Measurements from ENCODE around the gene ADRA2B.

ADRA2B gene

GRCh38 chr2:96138179-96139145, 22.1 kb upstream of the ADRA2B start, which contains the start of gene ASTL:
TSS of gene ASTL (minus strand) at chr2:96138502. CDS start at chr2:96138436, 66 bp downstream.
- in situ Hi-C loops (cut with MboI; ENCODE audit: low sequenced_read_pairs), result no loop called here

GRCh38 chr2:96137321-96138178, 21.2 kb upstream of the ADRA2B start:
- in situ Hi-C loops (cut with MboI; ENCODE audit: low sequenced_read_pairs), result no loop called here

- in situ Hi-C loops (cut with MboI; ENCODE audit: low sequenced_read_pairs), result no loop called here
Observed at GRCh38 chr2:96136129-96136720, 19.9 kb upstream of the ADRA2B start.

GRCh38 chr2:96135621-96136020, 19.2 kb upstream of the ADRA2B start:
- in situ Hi-C loops (cut with MboI; ENCODE audit: low sequenced_read_pairs), result no loop called here

GRCh38 chr2:96135171-96135570, 18.8 kb upstream of the ADRA2B start:
- in situ Hi-C loops (cut with MboI; ENCODE audit: low sequenced_read_pairs), result no loop called here

GRCh38 chr2:96134421-96134820, 18.1 kb upstream of the ADRA2B start:
- in situ Hi-C loops (cut with MboI; ENCODE audit: low sequenced_read_pairs), result no loop called here

GRCh38 chr2:96131813-96132745, 15.7 kb upstream of the ADRA2B start:
- in situ Hi-C loops (cut with MboI; ENCODE audit: low sequenced_read_pairs), result no loop called here

- in situ Hi-C loops (cut with MboI; ENCODE audit: low sequenced_read_pairs), result no loop called here
Observed at GRCh38 chr2:96131152-96131812, 14.9 kb upstream of the ADRA2B start.

- in situ Hi-C loops (cut with MboI; ENCODE audit: low sequenced_read_pairs), result no loop called here
Observed at GRCh38 chr2:96130483-96130882, 14.1 kb upstream of the ADRA2B start.

GRCh38 chr2:96129528-96130120, 13.3 kb upstream of the ADRA2B start:
- in situ Hi-C loops (cut with MboI; ENCODE audit: low sequenced_read_pairs), result no loop called here

- in situ Hi-C loops (cut with MboI; ENCODE audit: low sequenced_read_pairs), result no loop called here
Observed at GRCh38 chr2:96128456-96128855, 12.1 kb upstream of the ADRA2B start.

- in situ Hi-C loops (cut with MboI; ENCODE audit: low sequenced_read_pairs), result loop anchor here (25.0 kb wide), 1 partner anchor 112 kb away; no protein-coding TSS in a partner anchor
Observed at GRCh38 chr2:96124406-96125265, 8.3 kb upstream of the ADRA2B start.

GRCh38 chr2:96123936-96124335, 7.6 kb upstream of the ADRA2B start:
- in situ Hi-C loops (cut with MboI; ENCODE audit: low sequenced_read_pairs), result loop anchor here (25.0 kb wide), 1 partner anchor 112 kb away; no protein-coding TSS in a partner anchor

- in situ Hi-C loops (cut with MboI; ENCODE audit: low sequenced_read_pairs), result loop anchor here (25.0 kb wide), 1 partner anchor 111 kb away; no protein-coding TSS in a partner anchor
Observed at GRCh38 chr2:96123290-96123689, 6.9 kb upstream of the ADRA2B start.

- in situ Hi-C loops (cut with MboI; ENCODE audit: low sequenced_read_pairs), result loop anchor here (25.0 kb wide), 1 partner anchor 110 kb away; no protein-coding TSS in a partner anchor
Observed at GRCh38 chr2:96122391-96122790, 6.0 kb upstream of the ADRA2B start.

- in situ Hi-C loops (cut with MboI; ENCODE audit: low sequenced_read_pairs), result loop anchor here (25.0 kb wide), 1 partner anchor 109 kb away; no protein-coding TSS in a partner anchor
Observed at GRCh38 chr2:96121414-96121813, 5.0 kb upstream of the ADRA2B start.

GRCh38 chr2:96120991-96121390, 4.6 kb upstream of the ADRA2B start:
- in situ Hi-C loops (cut with MboI; ENCODE audit: low sequenced_read_pairs), result loop anchor here (25.0 kb wide), 1 partner anchor 109 kb away; no protein-coding TSS in a partner anchor
